ENCODE results near the gene FLG2.
A peak's percentile ranks its signal among the peaks of the same experiment; 100 is the strongest.

FLG2 gene

DNA sequence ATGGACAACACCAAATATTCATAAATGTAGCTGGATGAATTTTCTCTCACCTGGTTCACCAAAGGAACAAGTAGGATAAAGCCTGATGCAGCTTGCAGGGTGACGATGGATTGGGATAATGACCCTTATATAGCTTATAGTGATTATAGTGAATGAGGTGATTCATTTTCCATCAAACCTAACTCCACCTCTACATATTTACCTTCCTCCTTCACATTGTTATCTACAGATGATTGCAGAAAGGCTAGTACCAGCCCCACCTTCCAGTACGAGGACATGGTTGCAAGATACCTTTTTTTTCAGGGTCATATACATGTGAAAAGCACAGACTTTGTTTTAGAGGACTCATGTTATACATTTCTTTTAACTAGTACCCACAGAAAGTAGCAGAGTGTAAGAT lies at the start of gene FLG2:
FLG2 (minus strand) TSS at position 101 of the 400 bp plus-strand sequence. CDS start 1,122 bp downstream, outside the sequence.
- TF ChIP-seq, protein P1, sequence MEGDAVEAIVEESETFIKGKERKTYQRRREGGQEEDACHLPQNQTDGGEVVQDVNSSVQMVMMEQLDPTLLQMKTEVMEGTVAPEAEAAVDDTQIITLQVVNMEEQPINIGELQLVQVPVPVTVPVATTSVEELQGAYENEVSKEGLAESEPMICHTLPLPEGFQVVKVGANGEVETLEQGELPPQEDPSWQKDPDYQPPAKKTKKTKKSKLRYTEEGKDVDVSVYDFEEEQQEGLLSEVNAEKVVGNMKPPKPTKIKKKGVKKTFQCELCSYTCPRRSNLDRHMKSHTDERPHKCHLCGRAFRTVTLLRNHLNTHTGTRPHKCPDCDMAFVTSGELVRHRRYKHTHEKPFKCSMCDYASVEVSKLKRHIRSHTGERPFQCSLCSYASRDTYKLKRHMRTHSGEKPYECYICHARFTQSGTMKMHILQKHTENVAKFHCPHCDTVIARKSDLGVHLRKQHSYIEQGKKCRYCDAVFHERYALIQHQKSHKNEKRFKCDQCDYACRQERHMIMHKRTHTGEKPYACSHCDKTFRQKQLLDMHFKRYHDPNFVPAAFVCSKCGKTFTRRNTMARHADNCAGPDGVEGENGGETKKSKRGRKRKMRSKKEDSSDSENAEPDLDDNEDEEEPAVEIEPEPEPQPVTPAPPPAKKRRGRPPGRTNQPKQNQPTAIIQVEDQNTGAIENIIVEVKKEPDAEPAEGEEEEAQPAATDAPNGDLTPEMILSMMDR (conservative IDR thresholded peaks at IDR 0.05; ENCODE audit: control insufficient read depth, insufficient read depth, low read depth, low read length): no peak
- no peak within 1 kb of the TSS for H3K4me3 ChIP-seq (ENCODE audit: control insufficient read depth, low read depth, low read length)
- DNase-seq (ENCODE audit: low read depth): no peak

DNA sequence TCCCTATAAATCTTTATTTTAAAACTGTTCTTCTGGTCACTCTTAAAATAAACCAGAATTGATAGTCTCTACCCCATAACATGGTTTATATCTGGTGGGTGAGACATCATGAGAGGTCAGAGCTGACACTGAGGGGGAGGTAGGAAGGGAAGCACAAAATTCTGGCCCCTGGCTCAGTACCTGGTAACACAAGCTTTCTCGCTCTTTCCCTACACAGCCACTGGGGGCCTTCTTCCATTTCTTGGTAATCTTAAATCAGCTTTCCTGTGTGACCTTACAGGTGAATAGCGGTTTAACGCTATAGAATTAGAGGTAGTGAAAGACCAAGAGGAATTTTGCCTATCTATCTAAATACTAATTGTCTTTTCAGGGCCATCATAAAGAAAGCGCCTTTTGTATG lies 48.9 kb upstream of the FLG2 start:
- DNase-seq (ENCODE audit: low read depth): no peak
- TF ChIP-seq, protein P1 (conservative IDR thresholded peaks at IDR 0.05; ENCODE audit: control insufficient read depth, insufficient read depth, low read depth, low read length): no peak
- H3K4me3 ChIP-seq (ENCODE audit: control insufficient read depth, low read depth, low read length): no peak overlapping the region

DNA sequence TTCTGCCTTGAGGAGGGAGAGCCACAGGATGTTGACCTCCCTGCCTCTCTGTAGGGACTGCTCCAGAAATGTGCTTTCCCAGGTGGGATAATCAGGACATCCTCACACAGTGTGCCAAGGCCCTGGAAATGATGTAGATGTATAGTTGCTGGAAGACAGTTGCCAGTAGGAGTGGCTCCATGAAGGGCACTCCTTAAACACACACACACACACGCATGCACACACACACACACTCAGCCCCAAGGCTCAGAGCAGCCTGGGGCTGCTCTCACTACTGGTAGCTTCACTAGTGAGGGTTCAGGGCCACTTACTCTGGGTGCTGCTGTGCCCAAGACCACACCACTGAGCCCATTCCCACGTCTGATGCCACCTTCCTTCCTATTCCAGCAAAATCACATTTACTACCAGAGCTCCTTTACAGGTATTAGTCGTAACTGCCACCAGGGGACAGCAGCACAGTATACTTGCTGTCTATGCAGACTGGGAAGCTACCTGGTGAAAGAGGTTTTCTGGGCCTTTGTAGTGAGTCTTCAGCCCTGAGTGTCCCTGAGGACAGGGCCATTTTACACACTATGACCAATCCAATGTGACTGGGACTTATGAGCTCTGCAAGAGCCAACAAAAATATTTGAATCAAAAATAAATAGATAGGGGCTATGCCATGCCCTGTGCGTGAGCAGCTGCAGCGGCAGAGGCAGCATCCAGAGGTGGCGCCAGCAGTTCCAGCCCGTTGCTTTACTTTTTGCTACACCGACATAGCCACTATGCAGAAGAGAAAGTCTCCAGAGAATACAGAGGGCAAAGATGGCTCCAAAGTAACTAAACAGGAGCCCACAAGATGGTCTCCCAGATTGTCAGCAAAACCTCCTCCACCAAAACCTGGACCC lies 39.2 kb upstream of the FLG2 start:
- peak; percentile 10 for DNase-seq (ENCODE audit: low read depth)
- TF ChIP-seq, protein P1 (conservative IDR thresholded peaks at IDR 0.05; ENCODE audit: control insufficient read depth, insufficient read depth, low read depth, low read length): peak; percentile 32

DNA sequence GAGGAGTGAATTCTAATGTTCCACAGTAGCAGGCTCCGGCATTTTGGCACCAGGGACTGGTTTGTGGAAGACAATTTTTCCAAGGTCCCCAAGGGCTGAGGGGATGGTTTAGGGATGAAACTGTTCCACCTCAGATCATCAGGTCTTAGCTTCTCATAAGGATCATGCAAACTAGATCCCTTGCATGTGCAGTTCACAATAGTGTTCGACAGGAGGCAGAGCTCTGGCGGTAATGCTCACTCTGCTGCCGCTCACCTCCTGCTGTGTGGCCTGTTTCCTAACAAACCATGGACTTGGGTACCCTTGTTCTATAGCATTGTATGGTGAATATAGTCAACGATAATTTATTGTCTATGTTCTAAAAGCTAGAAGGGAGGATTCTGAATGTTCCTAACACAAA lies 37.7 kb upstream of the FLG2 start:
- no peak overlapping the region for H3K4me3 ChIP-seq (ENCODE audit: control insufficient read depth, low read depth, low read length)
- DNase-seq (ENCODE audit: low read depth): peak; percentile 6
- TF ChIP-seq, protein P1 (conservative IDR thresholded peaks at IDR 0.05; ENCODE audit: control insufficient read depth, insufficient read depth, low read depth, low read length): no peak

More for the DNA sequence above, 39.2 kb upstream of the FLG2 start:
- no peak overlapping the region for H3K4me3 ChIP-seq (ENCODE audit: control insufficient read depth, low read depth, low read length)

DNA sequence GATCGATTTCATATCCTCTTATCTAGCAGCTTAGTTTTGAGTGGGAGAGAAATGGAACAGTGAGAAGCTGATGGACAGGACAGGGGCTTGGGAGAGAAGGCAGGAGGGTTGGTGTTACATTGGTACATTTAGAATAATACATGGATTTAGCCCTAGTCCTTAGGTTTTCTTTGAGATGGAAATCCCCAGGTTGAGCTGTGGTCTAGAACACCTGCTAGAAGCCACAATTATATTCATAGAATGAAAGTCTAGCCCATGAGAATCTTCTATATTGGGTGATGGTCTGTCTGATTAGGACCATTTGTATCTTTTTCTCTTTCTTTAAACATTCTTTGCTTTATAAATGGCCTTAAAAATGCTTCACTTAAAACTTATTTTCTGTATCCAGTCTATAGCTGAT lies 34.3 kb upstream of the FLG2 start:
- TF ChIP-seq, protein P1 (conservative IDR thresholded peaks at IDR 0.05; ENCODE audit: control insufficient read depth, insufficient read depth, low read depth, low read length): no peak
- DNase-seq (ENCODE audit: low read depth): no peak
- no peak overlapping the region for H3K4me3 ChIP-seq (ENCODE audit: control insufficient read depth, low read depth, low read length)

DNA sequence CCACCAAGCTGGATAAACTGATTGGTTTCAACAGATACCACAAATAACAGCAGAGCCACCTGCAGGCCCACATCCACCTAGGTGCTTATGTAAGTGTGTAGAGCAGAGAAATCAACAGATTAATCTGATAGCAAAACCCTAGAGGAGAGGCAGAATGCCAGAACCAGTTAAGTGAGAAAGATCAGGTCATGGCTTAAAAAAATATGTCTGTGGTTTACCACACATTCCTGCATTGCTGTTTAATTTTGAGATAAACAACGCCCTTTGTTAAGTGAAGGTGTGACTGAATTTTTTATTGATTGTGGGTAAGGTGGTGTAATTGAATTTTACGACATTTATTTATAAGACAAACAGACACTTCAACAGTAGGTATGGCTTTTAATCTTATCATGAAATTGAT lies 33.1 kb upstream of the FLG2 start:
- TF ChIP-seq, protein P1 (conservative IDR thresholded peaks at IDR 0.05; ENCODE audit: control insufficient read depth, insufficient read depth, low read depth, low read length): no peak
- no peak overlapping the region for H3K4me3 ChIP-seq (ENCODE audit: control insufficient read depth, low read depth, low read length)
- no peak for DNase-seq (ENCODE audit: low read depth)
